ENCODE results near the gene NDUFS2.

Gene NDUFS2

DNA sequence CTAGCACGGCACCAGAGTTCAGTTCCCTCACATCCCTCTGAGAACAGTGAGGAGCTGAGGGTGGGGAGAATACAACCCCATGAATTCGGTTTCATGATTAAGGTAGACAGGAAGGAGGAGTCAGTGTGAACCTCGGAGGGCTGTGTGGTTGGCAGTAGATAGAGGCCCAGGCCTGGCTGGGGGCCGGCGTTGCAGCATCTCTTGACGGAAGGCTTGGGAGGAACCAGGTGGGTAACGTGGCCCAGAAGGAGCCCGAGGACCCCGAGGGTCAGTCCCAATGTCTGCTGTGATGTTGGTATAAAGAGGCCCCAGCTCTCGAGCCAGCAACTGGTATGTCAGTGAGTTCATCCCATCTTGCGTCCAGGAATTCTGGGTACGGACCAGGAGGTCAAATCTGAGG, 30.5 kb upstream of the NDUFS2 start:
- TF ChIP-seq FOXM1 (IDR thresholded peaks at IDR 0.05; ENCODE audit: borderline replicate concordance, low read depth) (no peak), TEAD4 (IDR thresholded peaks at IDR 0.05) (no peak), ZBTB7A (IDR thresholded peaks at IDR 0.05; ENCODE audit: low read depth) (no peak), EP300 (IDR thresholded peaks at IDR 0.05; ENCODE audit: borderline replicate concordance) (no peak), CREB1 (IDR thresholded peaks at IDR 0.05; ENCODE audit: low read depth) (no peak), CEBPB (IDR thresholded peaks at IDR 0.05) (no peak), TCF12 (IDR thresholded peaks at IDR 0.05; ENCODE audit: low read depth) (no peak), NFIC (IDR thresholded peaks at IDR 0.05) (no peak)
- TF ChIP-seq, protein P1, sequence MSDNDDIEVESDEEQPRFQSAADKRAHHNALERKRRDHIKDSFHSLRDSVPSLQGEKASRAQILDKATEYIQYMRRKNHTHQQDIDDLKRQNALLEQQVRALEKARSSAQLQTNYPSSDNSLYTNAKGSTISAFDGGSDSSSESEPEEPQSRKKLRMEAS (IDR thresholded peaks at IDR 0.05) = no peak
- TF ChIP-seq, protein P2, sequence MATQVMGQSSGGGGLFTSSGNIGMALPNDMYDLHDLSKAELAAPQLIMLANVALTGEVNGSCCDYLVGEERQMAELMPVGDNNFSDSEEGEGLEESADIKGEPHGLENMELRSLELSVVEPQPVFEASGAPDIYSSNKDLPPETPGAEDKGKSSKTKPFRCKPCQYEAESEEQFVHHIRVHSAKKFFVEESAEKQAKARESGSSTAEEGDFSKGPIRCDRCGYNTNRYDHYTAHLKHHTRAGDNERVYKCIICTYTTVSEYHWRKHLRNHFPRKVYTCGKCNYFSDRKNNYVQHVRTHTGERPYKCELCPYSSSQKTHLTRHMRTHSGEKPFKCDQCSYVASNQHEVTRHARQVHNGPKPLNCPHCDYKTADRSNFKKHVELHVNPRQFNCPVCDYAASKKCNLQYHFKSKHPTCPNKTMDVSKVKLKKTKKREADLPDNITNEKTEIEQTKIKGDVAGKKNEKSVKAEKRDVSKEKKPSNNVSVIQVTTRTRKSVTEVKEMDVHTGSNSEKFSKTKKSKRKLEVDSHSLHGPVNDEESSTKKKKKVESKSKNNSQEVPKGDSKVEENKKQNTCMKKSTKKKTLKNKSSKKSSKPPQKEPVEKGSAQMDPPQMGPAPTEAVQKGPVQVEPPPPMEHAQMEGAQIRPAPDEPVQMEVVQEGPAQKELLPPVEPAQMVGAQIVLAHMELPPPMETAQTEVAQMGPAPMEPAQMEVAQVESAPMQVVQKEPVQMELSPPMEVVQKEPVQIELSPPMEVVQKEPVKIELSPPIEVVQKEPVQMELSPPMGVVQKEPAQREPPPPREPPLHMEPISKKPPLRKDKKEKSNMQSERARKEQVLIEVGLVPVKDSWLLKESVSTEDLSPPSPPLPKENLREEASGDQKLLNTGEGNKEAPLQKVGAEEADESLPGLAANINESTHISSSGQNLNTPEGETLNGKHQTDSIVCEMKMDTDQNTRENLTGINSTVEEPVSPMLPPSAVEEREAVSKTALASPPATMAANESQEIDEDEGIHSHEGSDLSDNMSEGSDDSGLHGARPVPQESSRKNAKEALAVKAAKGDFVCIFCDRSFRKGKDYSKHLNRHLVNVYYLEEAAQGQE (IDR thresholded peaks at IDR 0.05; ENCODE audit: low read depth) = no peak

DNA sequence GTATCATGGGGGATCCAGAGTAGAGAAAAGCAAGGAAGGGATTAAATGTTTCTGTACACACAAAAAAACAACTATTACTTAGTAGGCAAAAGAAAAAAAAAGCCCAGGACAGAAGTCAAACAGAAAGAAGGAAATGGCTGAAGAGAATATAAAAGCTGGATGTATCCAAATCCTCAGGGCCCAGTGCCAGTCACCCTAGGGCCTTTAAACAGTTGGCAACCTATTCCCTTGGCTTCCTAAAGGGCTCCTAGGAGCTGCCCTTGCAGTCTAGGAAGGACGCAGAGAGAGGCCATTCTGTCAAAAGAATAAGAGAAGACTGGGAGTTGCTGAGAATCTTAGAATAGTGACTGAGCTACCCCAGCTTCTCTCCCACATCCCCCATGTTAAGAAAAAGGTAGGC, 29.8 kb upstream of the NDUFS2 start:
- TF ChIP-seq FOXM1 (IDR thresholded peaks at IDR 0.05; ENCODE audit: borderline replicate concordance, low read depth) (no peak), ZBTB7A (IDR thresholded peaks at IDR 0.05; ENCODE audit: low read depth) (no peak), NFIC (IDR thresholded peaks at IDR 0.05) (no peak), EP300 (IDR thresholded peaks at IDR 0.05; ENCODE audit: borderline replicate concordance) (no peak), TAF1 (IDR thresholded peaks at IDR 0.05; ENCODE audit: low read depth) (no peak), RAD21 (IDR thresholded peaks at IDR 0.05; ENCODE audit: low read depth) (no peak), CEBPB (IDR thresholded peaks at IDR 0.05) (no peak), TEAD4 (IDR thresholded peaks at IDR 0.05) (no peak), EGR1 (IDR thresholded peaks at IDR 0.05) (no peak)
- TF ChIP-seq, protein P1 (IDR thresholded peaks at IDR 0.05) = no peak

DNA sequence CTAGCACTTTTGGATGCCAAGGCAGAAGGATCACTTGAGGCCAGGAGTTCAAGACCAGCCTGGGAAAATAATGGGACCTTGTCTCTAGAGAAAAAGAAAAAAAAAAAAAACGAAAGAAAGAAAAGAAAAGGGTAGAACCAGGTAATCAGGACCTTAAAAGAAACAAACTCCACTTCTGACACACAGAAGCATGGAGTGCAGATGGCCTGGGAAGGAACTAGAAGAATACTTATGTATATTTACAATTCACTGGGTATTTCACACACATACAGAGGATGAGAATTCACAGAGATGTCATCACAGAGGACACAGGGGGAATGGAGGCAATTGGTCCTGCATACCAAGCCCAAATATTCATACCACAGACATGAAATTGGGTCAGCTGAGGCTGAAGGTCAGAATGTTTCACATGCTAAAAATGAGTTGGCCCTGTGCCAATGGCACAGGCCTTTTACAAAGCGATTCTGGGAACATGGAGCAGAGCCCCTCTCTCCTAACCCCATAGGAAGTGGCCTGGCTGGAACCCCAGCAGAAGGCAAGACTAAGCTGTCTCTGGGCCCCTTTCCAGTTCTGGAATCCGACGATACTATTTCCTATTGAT, 29.3 kb upstream of the NDUFS2 start:
- TF ChIP-seq ZBTB7A (IDR thresholded peaks at IDR 0.05; ENCODE audit: low read depth) (no peak), TCF12 (IDR thresholded peaks at IDR 0.05; ENCODE audit: low read depth) (no peak), EGR1 (IDR thresholded peaks at IDR 0.05) (no peak), TAF1 (IDR thresholded peaks at IDR 0.05; ENCODE audit: low read depth) (no peak), YY1 (IDR thresholded peaks at IDR 0.05; ENCODE audit: low read depth) (no peak), NFIC (IDR thresholded peaks at IDR 0.05) (peak; percentile 61; the same call in 1 of the 2 replicates), EP300 (IDR thresholded peaks at IDR 0.05; ENCODE audit: borderline replicate concordance) (no peak)
- TF ChIP-seq, protein P3, sequence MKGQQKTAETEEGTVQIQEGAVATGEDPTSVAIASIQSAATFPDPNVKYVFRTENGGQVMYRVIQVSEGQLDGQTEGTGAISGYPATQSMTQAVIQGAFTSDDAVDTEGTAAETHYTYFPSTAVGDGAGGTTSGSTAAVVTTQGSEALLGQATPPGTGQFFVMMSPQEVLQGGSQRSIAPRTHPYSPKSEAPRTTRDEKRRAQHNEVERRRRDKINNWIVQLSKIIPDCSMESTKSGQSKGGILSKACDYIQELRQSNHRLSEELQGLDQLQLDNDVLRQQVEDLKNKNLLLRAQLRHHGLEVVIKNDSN (IDR thresholded peaks at IDR 0.05) = no peak
- TF ChIP-seq, protein P2 (IDR thresholded peaks at IDR 0.05; ENCODE audit: low read depth) = no peak

GRCh38 chr1:161173711-161174110, 28.5 kb upstream of the NDUFS2 start:
- TF ChIP-seq CEBPB (IDR thresholded peaks at IDR 0.05) (no peak), NFIC (IDR thresholded peaks at IDR 0.05) (no peak), RAD21 (IDR thresholded peaks at IDR 0.05; ENCODE audit: low read depth) (no peak), TEAD4 (IDR thresholded peaks at IDR 0.05) (no peak), YY1 (IDR thresholded peaks at IDR 0.05; ENCODE audit: low read depth) (no peak)
- TF ChIP-seq, protein P2 (IDR thresholded peaks at IDR 0.05; ENCODE audit: low read depth) = no peak
- TF ChIP-seq, protein P3 (IDR thresholded peaks at IDR 0.05) = no peak

- TF ChIP-seq, protein P2 (IDR thresholded peaks at IDR 0.05; ENCODE audit: low read depth) = no peak
- TF ChIP-seq ZBTB7A (IDR thresholded peaks at IDR 0.05; ENCODE audit: low read depth) (no peak), YY1 (IDR thresholded peaks at IDR 0.05; ENCODE audit: low read depth) (no peak), FOXM1 (IDR thresholded peaks at IDR 0.05; ENCODE audit: borderline replicate concordance, low read depth) (no peak), RAD21 (IDR thresholded peaks at IDR 0.05; ENCODE audit: low read depth) (no peak)
- TF ChIP-seq, protein P1 (IDR thresholded peaks at IDR 0.05) = no peak
Observed at GRCh38 chr1:161174911-161175310, 27.3 kb upstream of the NDUFS2 start.

All from Ishikawa (cell line).